OCI-M2 (cell line): ENCODE data around the gene TBCEL.

Experiments used
- DNase-seq: peaks from one replicate; lab custom pipeline; 2025; ENCODE audit not compliant: unreplicated experiment; lab: John Stamatoyannopoulos, UW

Gene TBCEL

GRCh38 chr11:121058941-121059340 lies 35.0 kb downstream of the TBCEL start:
- no peak for DNase-seq

GRCh38 chr11:121059605-121060004 lies 35.7 kb downstream of the TBCEL start:
- no peak for DNase-seq

- DNase-seq: no peak
These were observed 39.8 kb downstream of the TBCEL start for GRCh38 chr11:121063728-121064127.

- DNase-seq: no peak
These were observed 42.7 kb downstream of the TBCEL start for GRCh38 chr11:121066623-121067022.

GRCh38 chr11:121067026-121067425 lies 43.1 kb downstream of the TBCEL start:
- DNase-seq: no peak

GRCh38 chr11:121067453-121067852 lies 43.6 kb downstream of the TBCEL start:
- no peak for DNase-seq

GRCh38 chr11:121067962-121068647 lies 44.2 kb downstream of the TBCEL start:
- DNase-seq: no peak

GRCh38 chr11:121068787-121069186 lies 44.9 kb downstream of the TBCEL start:
- DNase-seq: no peak

GRCh38 chr11:121070951-121071845 lies 47.3 kb downstream of the TBCEL start:
- DNase-seq: no peak

- DNase-seq: no peak
These were observed 48.0 kb downstream of the TBCEL start for GRCh38 chr11:121071846-121072450.

GRCh38 chr11:121081321-121081720 lies 57.4 kb downstream of the TBCEL start:
- no peak for DNase-seq

GRCh38 chr11:121082219-121082618 lies 58.3 kb downstream of the TBCEL start:
- DNase-seq: no peak

- no peak for DNase-seq
These were observed 58.8 kb downstream of the TBCEL start for GRCh38 chr11:121082670-121083069.

- no peak for DNase-seq
These were observed 63.0 kb downstream of the TBCEL start for GRCh38 chr11:121086866-121087265.

GRCh38 chr11:121089566-121089965 lies 65.7 kb downstream of the TBCEL start:
- DNase-seq: no peak

GRCh38 chr11:121090145-121090721 lies 66.3 kb downstream of the TBCEL start:
- DNase-seq: no peak

GRCh38 chr11:121091492-121092152 lies 67.7 kb downstream of the TBCEL start:
- no peak for DNase-seq

- no peak for DNase-seq
These were observed 71.7 kb downstream of the TBCEL start for GRCh38 chr11:121095561-121095960.

GRCh38 chr11:121099364-121099763 lies 75.5 kb downstream of the TBCEL start:
- DNase-seq: no peak

GRCh38 chr11:121099885-121100284 lies 76.0 kb downstream of the TBCEL start:
- no peak for DNase-seq

- DNase-seq: no peak
These were observed 77.0 kb downstream of the TBCEL start, which contains the start of gene TECTA for GRCh38 chr11:121100943-121101342. TECTA (plus strand) TSS chr11:121101243; CDS start chr11:121102666, 1,423 bp downstream.
